Inflammatory macrophage (primary cell): ENCODE measurements around the gene ACIN1.
A peak's percentile ranks its signal among the peaks of the same experiment; 100 is the strongest.

Experiments
- DNase-seq, 2 donors: peaks; one replicate each; pipeline ENCODE4 v3.0.0-alpha.2; 2020 to 2022

The ACIN1 gene

DNA sequence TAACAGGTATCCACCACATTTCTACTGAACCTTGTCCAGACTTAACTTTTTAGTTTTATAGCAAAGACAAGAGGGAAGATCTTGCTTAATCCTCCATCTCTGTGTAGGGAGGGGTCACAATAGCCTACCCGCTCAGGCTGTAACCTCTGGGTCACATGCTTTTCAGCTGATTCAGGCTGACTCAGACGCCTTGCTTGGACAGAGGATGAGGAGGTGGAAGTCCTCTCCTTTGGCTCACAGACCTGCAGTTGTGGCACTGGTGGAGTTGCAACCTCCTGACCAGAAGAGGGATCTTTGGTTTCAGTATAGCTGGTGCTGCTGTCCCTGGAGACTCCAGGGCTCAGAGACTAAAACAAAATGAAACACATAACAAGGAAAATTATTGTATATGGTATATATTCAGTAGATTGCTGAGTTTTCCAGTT is 16.2 kb downstream of the ACIN1 start:
- peak; percentile 95 to 98 for DNase-seq

DNA sequence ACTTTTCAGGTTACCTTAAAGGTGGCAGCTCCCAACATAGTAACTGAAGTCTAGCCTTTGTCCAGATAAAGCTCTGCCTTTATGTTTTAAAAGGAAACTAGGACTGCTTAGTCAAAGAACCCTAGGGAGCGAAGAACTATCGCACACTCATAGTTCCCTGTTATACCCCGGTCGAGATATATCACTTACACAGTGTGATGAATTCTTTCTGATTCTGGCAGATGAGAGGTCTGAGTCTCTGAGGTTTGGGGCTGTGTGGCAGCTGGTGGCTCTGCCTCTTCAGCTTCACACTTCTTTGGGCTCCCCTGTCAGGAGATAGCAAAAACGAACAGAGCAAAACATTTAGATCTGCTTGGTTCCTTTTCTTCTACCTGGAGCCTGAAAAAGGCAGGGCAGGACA is 17.0 kb downstream of the ACIN1 start:
- DNase-seq: no peak

DNA sequence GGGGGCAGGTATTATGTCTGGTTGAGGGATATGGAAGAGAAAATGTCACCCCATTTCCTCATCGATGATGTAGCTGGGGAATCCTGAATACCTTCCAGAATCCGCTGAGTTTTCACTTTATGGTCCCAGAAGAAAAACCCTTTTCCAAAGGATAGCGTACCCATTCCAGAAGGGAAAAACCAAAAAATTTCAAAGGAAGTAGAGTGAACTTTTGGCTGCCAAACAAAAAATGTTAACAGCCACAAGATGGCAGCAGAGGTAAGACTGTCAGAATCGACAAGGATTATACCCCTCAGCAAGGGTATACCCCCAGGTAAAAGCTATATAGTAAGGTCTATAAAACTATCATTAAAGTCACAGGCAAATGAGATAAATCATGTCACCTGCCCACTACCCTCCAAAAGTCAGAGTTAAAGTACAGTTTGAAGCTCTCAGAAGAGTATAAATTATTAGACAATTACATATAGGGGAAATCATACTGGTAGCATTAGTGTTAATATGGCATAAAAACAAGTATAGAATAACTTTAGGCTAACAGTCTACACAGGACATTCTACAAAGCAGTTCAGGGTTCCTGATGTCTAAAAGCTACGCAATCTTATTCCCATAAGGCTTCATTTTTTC is 18.0 kb downstream of the ACIN1 start:
- peak; percentile 41 to 47 for DNase-seq

DNA sequence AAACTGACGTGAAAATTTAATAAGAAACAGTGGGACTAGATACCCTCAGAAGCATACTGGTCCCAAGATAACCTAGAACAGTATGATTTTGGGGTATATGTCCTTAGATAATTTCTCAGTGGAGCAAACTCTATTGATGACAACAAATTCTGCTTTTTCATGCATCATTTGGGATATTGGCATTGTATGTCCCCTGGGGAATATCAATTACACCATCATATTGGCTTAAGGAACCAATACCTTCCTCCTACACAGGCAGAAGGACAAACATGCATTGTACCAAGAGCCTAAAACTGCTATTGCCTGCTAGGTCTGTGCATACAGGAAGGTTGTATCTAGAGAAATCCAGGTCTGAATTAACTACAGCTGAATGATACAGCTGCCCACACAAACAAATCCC is 20.0 kb downstream of the ACIN1 start:
- DNase-seq: no peak

DNA sequence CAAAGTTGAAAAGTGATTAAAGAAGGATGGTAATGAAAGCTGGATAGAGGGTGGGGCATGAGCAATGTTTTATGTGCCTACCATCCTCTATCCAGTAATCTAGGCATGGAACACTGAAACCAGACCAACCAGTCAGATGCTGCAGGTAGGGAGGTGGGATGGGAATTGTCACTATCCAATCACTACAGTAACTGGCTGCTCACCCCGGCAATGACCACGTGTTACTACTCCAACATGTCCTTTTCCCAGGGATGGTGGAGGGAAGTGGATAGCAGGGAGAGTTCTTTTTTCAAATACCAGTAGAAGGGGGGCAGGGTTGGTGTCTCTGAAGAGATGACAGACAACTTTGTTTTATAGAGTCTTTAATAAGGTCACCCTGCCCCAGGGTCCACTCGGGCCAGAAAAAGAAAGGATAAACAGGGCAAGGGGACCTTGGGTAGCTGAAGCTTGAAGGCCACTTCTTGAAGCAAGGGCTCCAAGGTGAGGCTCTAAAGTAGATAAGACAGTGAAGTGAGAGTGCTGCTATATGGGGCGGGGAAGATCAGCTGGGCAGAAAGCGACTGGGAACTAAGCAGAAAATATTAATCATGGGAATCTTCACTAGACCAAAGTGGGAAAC is 22.9 kb downstream of the ACIN1 start:
- DNase-seq: no peak

DNA sequence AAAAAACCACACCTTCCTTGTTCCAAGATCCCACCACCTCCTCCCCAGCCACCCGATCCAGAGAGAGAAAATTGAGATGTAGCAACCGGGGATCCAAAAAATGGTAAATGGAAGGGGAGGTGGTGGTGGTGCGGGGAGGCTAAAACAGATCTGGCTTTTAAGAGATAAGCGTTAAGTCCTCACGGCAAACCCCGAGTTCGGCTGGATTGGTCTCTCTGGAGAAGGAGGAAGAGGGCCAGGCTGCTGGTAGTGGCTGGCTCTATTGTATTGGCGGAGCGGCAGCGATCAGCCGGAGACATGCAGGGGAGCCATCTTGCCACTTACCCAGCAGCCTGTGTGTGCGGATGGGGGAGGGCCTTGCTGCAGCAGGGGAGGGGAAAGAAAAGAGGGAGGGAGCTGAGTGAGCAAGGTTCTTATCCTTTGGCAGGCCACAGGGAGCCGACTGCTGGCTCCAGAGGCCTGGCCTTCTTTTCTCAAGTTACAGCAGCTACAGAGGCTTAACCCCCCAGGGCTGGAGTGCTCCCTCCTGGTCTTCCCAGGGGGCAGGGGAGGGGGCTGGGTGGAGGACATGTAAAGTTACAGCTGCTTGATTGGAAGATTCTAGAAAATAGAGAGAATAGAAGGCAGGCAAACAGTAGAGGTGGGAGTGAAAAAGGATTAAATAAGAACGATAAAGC is 23.6 kb downstream of the ACIN1 start:
- DNase-seq: peak; percentile 74 to 80

DNA sequence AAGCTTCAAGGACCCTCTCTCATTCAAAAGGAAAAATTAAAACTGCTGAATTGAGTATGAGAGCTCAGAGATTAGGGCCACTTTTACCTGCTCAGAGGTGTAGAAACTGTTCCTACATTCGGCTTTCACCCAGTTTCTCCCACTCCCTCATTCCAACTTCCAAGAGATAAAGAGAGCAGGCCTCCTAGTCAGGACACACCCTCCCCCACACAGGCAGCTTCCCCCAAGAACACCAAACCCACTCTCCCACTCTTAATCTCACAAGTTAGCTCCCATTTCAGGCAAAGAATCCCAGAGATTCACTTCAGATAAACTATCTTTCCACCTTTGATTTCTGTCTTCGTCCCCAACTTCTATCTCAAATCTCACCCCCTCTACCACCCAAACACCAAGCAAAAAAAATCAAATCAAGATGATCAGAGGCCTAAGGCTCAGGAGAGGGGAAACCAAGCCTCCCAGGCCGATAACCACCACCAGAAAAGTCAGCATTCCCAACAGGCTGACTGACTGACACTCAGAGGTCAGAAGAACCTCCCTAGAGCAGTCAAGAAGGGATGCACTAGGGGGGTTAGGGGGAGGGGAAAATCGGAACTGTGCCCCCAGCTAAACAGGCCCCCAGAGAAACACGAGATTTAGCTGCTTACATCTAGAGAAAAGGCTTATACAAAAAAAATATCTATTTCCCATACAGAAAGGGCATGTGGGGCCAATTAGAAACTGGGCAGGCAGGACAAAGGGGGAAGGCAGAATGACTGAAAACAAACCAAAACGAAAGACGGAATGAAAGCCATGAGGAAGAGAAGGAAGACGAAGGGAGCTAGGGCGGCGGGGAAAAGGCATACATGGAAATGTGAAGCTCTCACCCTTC is 24.4 kb downstream of the ACIN1 start:
- DNase-seq: no peak

DNA sequence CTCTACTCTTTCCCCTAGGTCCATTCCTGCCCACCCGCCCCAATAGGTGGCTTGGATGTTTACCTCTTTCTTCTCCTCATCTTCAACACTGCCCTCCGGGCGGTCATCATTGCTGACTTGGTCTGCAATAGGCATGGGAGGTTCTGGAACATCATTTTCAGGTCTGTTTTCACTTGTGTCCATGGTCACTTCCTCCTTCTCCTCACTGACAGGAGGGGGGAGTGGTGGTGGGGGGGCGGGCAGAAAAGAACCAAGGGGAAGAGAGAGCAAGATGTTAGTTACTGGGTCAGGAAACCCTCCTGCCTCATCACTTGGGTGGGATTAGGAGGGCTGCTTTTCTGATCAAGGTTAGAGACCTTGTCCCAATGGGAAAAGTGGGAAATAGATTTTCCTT is 25.5 kb downstream of the ACIN1 start:
- DNase-seq: peak in 1 of 2 donors; percentile 11

DNA sequence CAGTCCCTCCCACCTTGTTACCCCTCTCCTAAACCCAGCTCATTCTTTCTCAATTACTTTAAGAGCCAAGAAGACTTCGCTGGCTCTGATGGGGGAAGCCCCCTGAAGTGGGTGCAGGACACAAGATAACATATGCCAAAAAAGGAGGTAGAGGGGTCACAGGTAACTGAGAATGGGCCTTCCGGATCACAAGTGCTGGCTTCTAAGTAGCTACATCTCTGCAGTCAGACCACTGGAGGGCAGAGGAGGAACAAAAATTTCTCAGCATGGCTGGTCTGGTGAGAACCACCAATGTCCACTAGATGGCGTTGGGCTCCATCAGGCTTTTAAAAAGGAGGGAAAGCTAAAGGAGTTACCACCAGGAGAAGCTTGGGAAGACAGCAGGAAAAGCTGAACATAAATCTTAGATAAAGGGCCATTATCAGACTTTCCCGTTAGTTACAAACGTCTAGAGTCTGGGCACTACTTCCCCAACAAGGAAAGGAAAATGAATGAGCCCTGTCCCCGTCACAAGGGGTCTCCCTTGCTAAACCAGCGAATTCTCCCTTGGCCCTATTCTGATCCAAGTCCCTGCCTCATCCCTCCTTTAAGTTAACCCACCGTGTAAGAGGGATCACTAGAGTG is 26.0 kb downstream of the ACIN1 start:
- DNase-seq: peak; percentile 88 to 90

DNA sequence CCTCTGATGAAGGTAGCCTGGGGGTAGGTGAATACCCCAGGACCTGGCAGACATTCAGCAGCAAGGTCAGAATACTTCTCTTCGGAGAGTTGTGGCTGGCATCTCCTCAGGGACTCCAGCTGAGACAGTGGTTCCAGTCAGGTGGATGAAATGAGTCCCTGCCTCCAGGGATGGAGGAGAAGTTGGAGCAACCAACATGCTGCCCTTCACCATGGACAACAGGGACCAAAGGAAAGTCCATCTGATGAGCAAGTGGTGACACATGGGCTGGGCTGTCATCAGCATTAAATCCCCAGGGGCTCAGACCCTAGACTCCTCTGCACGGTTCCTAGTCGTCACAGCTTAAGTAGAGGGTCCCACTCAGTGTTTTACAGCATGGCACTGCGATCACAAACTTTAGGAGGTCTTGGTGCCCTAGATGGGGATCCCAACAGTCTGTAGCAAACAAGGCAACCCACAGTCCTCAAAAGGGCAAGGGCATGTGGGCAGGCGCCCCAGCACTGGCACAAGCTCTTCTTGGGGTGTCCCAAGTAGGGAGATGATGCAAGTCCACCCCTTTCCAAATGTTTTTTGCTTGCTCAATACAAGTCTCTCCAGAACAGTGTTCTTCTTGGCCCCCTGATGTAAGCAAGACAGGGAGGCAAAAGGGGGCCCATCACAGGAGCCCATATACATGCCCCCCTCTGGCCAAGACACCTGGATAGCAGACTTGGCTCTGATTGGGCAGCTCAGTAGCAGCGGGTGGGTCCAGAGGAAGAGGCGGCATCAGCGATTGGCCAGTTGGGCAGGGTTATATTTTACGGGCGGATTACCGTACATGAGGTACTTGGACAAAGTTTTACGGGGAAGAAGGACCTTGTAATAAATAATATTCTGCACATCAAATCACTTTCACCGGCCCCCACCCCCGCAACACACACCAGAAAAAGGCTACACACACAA is 26.8 kb downstream of the ACIN1 start:
- no peak for DNase-seq

DNA sequence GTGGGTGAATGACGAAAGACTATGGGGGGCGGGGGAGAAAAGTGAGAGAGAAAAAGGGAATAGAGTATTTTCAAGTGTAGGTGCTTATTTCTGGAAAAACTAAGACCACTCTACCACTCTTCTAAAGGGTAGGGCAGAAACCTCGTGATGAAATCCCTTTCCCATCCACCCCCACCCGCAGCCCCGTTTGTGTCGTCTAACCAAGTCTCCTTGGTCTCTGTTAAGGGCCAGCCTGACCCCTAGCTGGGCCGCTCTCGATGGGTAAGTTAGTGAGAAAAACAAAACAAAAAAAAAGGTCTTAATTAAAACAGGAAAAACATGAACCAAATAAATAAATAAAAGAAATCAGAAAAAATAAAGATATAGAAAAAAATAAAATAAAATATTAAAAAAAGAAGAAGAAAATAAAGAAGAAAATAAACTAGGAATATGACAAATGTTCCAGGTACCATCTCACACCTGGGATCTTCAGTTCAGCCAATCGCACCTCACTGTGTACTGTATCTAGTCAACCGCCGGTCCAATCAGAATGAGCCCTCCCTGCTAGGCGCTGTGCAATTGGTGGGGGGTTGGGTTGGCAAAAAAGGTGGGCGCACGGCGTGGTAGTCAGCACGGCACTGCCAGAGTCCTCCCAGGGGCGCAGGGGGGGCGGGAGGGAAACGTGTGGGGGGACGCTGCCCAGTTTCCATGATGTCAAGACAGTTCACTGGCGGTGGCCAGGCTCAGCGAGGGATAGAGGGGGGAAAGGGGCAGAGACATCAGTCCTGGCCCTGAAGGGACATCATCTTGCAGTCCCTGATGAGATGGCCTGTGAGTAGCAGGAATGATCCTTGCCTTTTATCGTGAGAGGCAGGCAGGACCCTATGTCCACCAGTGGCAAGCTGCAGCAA is 27.8 kb downstream of the ACIN1 start:
- no peak for DNase-seq

DNA sequence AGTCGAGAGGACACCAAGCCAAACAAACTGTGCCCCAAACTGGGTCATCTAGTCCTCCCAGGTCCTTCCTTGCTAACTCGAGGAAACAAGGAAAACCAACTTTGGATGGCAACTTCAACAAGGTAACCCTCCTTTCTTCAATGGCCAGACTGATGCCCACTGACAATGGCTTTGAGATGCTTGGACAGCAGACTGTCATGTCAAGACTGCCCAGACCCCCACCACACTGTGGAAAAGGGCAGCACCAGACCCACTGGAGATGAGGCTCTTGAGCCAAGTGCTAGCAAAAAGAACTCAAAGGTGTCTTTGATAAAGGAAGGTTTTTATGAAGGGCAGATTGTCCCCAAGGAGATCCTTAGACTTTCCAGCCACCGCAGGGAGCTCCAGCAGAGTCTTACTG is 28.6 kb downstream of the ACIN1 start:
- DNase-seq: no peak

DNA sequence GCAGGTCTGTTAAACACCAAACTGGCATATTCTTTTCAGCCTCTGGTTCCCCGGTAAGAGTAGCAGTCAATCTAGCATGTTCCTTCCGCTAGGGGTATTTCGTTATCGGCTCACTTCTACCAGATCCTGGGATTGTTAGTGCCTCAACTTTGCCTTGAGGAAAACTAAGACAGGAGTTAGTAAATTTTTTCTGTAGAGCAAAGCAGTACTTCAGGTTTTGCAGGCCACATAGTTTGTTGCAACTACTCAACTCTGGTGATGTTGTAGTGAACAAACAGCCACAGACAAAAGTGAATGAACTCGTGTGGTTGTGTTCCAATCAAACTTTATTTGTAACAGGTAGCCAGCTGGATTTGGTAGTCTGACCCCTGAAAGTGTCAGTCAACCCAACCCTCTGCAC is 31.3 kb downstream of the ACIN1 start:
- DNase-seq: no peak

DNA sequence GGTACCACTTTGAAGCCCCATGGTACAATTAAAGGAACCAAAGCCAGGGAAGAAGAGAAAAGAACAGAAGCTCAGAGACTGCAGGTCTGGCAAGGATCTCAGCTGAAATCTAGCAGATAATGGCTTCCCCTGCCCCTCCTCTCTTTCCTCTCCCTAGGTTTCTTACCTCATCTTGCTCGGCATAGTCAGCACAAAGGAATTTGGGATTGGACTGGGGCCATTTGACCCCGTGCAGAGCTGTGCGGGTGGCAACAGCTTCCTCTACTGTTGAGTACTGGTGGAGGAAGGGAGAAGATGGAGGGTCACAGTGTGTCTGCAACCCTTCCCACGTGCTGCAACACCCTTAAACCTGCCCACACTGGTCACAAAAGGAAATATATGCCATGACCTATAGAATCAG is 32.9 kb downstream of the ACIN1 start:
- DNase-seq: peak; percentile 73 to 85

DNA sequence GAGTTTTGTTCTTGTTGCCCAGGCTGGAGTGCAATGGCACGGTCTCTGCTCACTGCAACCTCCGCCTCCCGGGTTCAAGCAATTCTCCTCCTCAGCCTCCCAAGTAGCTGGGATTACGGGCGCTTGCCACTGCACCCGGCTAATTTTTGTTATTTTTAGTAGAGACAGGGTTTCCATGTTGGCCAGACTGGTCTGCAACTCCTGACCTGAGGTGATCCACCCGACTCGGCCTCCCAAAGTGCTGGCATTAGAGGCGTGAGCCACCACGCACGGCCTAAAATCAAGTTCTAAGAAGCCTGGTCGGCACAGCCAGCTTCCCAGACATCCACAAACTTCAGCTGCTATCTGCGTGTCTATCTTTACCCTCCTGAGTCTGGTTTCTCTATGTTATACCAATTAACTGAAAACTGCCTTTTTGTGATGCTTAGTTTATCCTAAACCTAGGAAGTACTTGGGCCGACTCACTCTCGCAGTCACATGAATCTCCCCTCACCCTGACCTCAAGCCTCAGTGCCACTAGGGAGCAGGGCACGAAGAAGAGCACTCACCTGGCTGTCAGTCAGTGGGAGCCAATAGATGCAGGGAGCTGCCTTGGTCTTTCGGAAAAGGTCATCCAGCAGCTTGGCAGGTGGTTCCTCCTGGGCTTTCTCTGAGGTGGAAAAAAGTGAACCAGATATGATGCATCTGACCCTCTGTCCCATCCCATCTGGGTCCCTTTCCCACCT is 34.2 kb downstream of the ACIN1 start:
- no peak for DNase-seq

DNA sequence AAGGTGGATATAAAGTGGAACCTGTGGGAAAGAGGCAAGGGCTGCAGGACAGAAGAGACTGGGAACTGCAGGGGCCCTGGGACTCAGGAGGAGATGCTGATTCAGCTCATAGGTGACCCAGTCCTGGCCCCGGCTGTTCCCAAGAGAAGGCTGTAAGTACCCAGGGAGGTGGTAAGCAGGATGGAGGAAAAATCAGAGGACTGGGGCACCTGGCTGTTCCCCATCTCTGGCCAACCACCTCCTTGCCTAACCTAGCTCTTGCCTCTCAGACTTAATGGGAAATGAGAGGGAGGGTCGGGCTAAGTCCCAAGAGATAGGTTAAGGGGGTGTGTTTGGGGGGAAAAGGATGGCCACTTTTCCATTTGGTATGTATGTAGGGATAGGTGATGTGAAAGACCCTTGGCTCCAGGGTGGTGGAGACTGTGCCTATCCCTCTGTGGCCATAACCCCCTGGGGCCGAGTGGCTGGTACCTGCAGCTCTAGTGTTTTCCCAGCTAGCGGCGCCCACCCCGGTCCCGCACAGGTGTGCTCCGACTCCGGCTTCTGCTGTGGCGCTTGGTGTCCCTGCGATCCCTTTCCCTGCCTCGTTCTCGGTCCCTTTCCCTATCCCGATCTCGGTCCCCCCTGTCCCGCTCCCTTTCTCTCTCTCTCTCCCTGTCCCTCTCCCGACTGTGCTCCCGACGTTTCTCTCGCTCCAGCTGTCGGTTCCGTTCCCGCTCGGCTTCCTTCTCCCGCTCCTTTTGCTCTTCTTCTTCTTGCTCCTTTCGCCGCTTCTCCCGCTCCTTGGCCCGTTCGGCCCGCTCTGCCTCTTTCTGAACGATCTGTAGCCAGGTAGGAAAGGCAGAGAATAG is 36.1 kb downstream of the ACIN1 start:
- no peak for DNase-seq

DNA sequence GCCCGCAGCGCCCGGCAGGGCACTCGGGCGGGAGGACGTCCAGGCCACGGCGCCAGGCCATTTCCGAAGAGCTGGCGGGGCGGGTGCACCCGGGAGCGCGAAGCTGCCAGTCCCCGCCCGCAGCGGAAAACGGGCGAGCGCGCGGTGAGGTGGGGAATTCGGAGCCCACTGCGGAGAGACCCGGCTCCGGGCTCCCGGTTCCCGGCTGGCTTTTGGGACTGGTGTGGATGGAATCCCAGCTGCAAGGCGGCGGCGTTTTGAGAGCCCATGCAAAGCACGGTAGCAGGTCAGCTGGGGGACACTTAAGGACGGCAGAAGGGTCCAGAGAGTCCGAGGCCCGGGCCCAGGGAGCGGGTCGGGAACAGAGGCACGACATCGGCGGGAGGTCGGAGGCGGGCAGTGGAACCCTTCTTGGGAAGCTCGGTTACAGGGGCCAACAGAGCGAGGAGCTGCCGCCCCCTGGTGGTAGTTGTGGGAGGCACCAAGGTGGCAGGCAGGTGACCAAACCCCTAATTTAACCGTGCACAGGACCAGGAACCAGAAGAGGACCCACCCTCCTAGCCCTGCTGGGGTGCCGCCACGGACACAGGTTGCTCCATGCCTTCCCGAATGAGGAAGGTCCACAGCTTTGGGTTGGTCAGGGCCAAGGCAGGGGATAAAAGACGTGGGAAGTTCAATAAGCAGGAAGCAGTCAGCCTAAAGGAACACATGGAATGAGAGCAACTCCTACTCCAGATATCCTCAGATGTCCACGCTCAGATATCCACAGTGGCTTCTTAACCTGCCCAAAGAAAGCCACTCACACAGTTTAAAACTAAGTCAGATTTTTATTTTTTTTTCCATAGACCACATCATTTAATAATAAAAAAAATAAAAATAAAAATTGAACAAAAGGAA is 36.9 kb downstream of the ACIN1 start:
- DNase-seq: peak; percentile 66 to 68
